HUES48 (cell line): ENCODE measurements around the gene SLIT1.

Source experiments
- H3K27ac ChIP-seq: one replicate; pipeline ENCODE4 v1.7.0; 2013; ENCODE audit warnings: low read depth, low read length, inconsistent platforms
- H3K27me3 ChIP-seq: 2 replicates; pipeline ENCODE4 v1.6.1; 2013; ENCODE audit warnings: mild to moderate bottlenecking, low read length; ENCODE audit not compliant: control insufficient read depth, insufficient read depth
- H3K36me3 ChIP-seq: 2 replicates; pipeline ENCODE4 v1.6.1; 2013; ENCODE audit warnings: low read length; ENCODE audit not compliant: control insufficient read depth, insufficient read depth
- H3K4me1 ChIP-seq: 2 replicates; pipeline ENCODE4 v1.6.1; 2013; ENCODE audit warnings: mild to moderate bottlenecking, low read length; ENCODE audit not compliant: control insufficient read depth, insufficient read depth
- H3K4me3 ChIP-seq: 2 replicates; pipeline ENCODE4 v1.5.1; 2013; ENCODE audit warnings: mild to moderate bottlenecking, low read depth, low read length
- H3K9ac ChIP-seq: 2 replicates; pipeline ENCODE4 v1.6.1; 2013; ENCODE audit warnings: mild to moderate bottlenecking, low read depth, low read length, moderate library complexity
- H3K9me3 ChIP-seq: 2 replicates; pipeline ENCODE4 v1.6.1; 2013; ENCODE audit warnings: low read length; ENCODE audit not compliant: control insufficient read depth, insufficient read depth

Gene SLIT1

GRCh38 chr10:97185326-97186058, at the start of gene SLIT1:
SLIT1 (minus strand) TSS chr10:97185959; CDS start chr10:97185674, 285 bp downstream.
- Histone ChIP-seq H3K27ac (no peak within 1 kb of the TSS), H3K9me3 (no peaks in the 10 kb centered on the region), H3K27me3 (peaks cover 64% of the 10 kb centered on the region), H3K4me1 (peaks cover 10% of the 10 kb centered on the region), H3K9ac (no peak within 1 kb of the TSS; the same call in 1 of the 2 replicates), H3K36me3 (no peaks in the 10 kb centered on the region), H3K4me3 (peak within 1 kb of the TSS; percentile 70)

GRCh38 chr10:97235353-97235752, 49.6 kb upstream of the SLIT1 start:
- peaks cover 6% of the 10 kb centered on the region; the same call in 1 of the 2 replicates for H3K4me1 ChIP-seq
- H3K4me3 ChIP-seq, result no peak overlapping the region
- no peaks in the 10 kb centered on the region for H3K27me3 ChIP-seq
- H3K27ac ChIP-seq, result no peak overlapping the region
- H3K9ac ChIP-seq, result no peak overlapping the region
- peaks cover 22% of the 10 kb centered on the region for H3K36me3 ChIP-seq
- no peaks in the 10 kb centered on the region for H3K9me3 ChIP-seq

- Histone ChIP-seq H3K9me3 (no peaks in the 10 kb centered on the region), H3K4me3 (no peak overlapping the region), H3K36me3 (peaks cover 31% of the 10 kb centered on the region), H3K9ac (no peak overlapping the region), H3K27me3 (no peaks in the 10 kb centered on the region), H3K27ac (no peak overlapping the region), H3K4me1 (peaks cover 6% of the 10 kb centered on the region; the same call in 1 of the 2 replicates)
These were observed 48.6 kb upstream of the SLIT1 start for GRCh38 chr10:97234400-97234799.

DNA sequence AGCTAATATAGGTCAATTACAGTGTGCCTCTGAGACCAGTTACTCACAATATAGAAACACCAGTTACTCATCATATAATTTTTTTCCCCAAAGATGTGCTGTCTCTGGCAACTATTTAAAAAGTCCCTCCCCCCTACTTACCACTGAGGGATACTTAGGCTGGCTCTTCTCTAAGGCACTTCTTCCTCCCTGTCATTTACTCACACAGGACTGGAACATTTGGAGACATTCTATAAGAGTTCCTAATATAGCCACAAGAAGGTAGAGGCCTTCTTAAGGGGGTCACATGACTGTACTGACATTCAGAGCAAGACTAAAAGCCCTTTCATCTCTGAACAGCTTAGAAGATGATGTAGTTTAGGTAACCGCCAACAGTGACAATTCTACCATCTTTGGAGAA, 44.4 kb upstream of the SLIT1 start:
- no peak overlapping the region for H3K4me3 ChIP-seq
- no peaks in the 10 kb centered on the region for H3K27me3 ChIP-seq
- H3K9me3 ChIP-seq, result no peaks in the 10 kb centered on the region
- no peak overlapping the region for H3K9ac ChIP-seq
- peaks cover 56% of the 10 kb centered on the region for H3K36me3 ChIP-seq
- H3K27ac ChIP-seq, result no peak overlapping the region
- H3K4me1 ChIP-seq, result peaks cover 6% of the 10 kb centered on the region; the same call in 1 of the 2 replicates

GRCh38 chr10:97229322-97230015, 43.7 kb upstream of the SLIT1 start:
- Histone ChIP-seq H3K27me3 (no peaks in the 10 kb centered on the region), H3K4me1 (no peaks in the 10 kb centered on the region; the same call in 1 of the 2 replicates), H3K36me3 (peaks cover 63% of the 10 kb centered on the region), H3K9me3 (no peaks in the 10 kb centered on the region), H3K9ac (no peak overlapping the region), H3K4me3 (no peak overlapping the region), H3K27ac (no peak overlapping the region)

- no peak overlapping the region for H3K4me3 ChIP-seq
These were observed 43.0 kb upstream of the SLIT1 start for GRCh38 chr10:97228775-97229157.

GRCh38 chr10:97228130-97228774, 42.5 kb upstream of the SLIT1 start:
- H3K27me3 ChIP-seq, result no peaks in the 10 kb centered on the region
- H3K4me1 ChIP-seq, result no peaks in the 10 kb centered on the region
- no peak overlapping the region for H3K9ac ChIP-seq
- H3K36me3 ChIP-seq, result peaks cover 68% of the 10 kb centered on the region
- no peaks in the 10 kb centered on the region for H3K9me3 ChIP-seq
- H3K4me3 ChIP-seq, result no peak overlapping the region
- H3K27ac ChIP-seq, result no peak overlapping the region

More at GRCh38 chr10:97228775-97229157, 43.0 kb upstream of the SLIT1 start:
- H3K9ac ChIP-seq, result no peak overlapping the region
- H3K9me3 ChIP-seq, result no peaks in the 10 kb centered on the region
- no peaks in the 10 kb centered on the region for H3K27me3 ChIP-seq
- peaks cover 65% of the 10 kb centered on the region for H3K36me3 ChIP-seq
- no peak overlapping the region for H3K27ac ChIP-seq
- no peaks in the 10 kb centered on the region for H3K4me1 ChIP-seq

DNA sequence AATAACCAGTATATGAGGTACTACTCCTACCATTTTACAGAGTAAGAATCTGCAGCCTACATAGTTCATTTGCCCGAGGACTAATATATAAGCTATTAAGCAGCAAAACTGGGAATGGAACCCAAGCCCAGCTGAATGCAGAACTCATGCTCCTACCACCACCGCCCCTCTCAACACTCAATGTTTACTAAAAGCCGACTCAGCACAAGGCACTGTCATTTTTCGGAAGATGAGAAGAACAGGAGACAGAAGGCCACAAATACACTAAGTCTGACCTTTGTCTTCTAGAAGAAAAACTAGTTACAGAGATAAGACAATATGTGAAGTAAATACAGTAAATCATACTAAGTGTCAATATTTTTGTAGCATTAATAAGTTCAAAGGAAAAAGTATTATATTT, 40.6 kb upstream of the SLIT1 start:
- Histone ChIP-seq H3K27ac (no peak overlapping the region), H3K36me3 (peaks cover 60% of the 10 kb centered on the region), H3K9me3 (no peaks in the 10 kb centered on the region), H3K4me1 (peaks cover 5% of the 10 kb centered on the region; the same call in 1 of the 2 replicates), H3K27me3 (no peaks in the 10 kb centered on the region), H3K9ac (no peak overlapping the region), H3K4me3 (no peak overlapping the region)

GRCh38 chr10:97224483-97225435, 39.0 kb upstream of the SLIT1 start:
- Histone ChIP-seq H3K9me3 (no peaks in the 10 kb centered on the region), H3K36me3 (peaks cover 50% of the 10 kb centered on the region), H3K4me3 (no peak overlapping the region), H3K9ac (no peak overlapping the region), H3K27ac (no peak overlapping the region), H3K4me1 (peaks cover 5% of the 10 kb centered on the region; the same call in 1 of the 2 replicates), H3K27me3 (no peaks in the 10 kb centered on the region)

DNA sequence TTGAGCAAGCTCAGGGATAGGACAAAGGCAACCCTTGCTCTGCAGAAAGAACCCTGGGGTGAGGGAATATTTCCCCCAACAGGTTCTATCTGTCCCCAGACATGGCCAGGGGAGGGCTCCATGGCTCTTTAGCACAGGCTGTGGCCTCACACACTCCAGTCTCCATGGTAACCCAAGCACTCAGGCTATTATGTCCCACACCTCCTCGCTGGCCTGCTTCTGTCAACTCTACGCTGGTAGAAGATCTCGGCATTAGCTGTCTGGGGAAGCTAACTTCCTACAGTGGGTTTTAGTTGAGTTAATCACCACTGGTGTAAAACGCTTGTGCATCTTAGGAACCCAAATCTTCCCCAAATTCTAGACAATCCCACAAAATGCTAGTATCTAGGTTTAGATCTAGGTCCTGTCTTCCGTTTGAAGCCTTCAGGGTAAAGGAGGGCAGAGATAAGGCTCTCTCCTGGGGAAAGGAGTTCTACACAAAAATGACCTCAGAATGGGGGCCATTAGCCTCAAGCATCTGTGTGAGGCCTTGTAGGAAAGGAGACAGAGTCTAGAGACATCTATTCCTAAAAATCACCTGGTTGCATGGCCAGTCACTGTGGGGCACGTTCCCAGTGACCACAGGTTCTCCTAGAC, 36.7 kb upstream of the SLIT1 start:
- H3K36me3 ChIP-seq, result peaks cover 33% of the 10 kb centered on the region
- H3K4me1 ChIP-seq, result peaks cover 5% of the 10 kb centered on the region; the same call in 1 of the 2 replicates
- H3K9ac ChIP-seq, result no peak overlapping the region
- no peak overlapping the region for H3K27ac ChIP-seq
- H3K4me3 ChIP-seq, result no peak overlapping the region
- H3K9me3 ChIP-seq, result no peaks in the 10 kb centered on the region
- no peaks in the 10 kb centered on the region for H3K27me3 ChIP-seq
